PC-3 (cell line): ENCODE results near the gene GBP1. TPM values are rescaled to one million over a fixed set of nuclear protein-coding genes. Genes with fewer than 3 reads are reported as not detected.

Source experiments
- ATAC-seq: fragments of 200-7000 bp; cut with Tn5 transposase; 2 replicates; pipeline ENCODE4 v1.9.1; 2020; ENCODE audit warnings: mild to moderate bottlenecking, moderate library complexity
- BruUV-seq: library from RNA; stranded (reverse); fragments of 400-500 nt; replicated peaks from 2 replicates; lab custom pipeline; 2021; lab: Mats Ljungman, UMichigan
- CTCF ChIA-PET: fragments of 300-600 bp; sonication (Branson Sonifier 250); formaldehyde crosslinking; loops from one replicate; lab custom pipeline; 2022; ENCODE audit warnings: antibody characterized with exemption; lab: Charles Lee
- POLR2A ChIA-PET: fragments of 300-600 bp; sonication (Branson Sonifier 250); formaldehyde crosslinking; loops from one replicate; lab custom pipeline; 2022; ENCODE audit warnings: antibody characterized with exemption; ENCODE audit not compliant: unreplicated experiment; lab: Charles Lee
- DNase-seq: peaks from one replicate; pipeline ENCODE4 v3.0.0-alpha.2; 2015
- H2AFZ ChIP-seq: fragments of 300-600 bp; sonication (generic); 2 replicates; pipeline ENCODE4 v1.6.0; 2016; ENCODE audit warnings: antibody characterized with exemption, low read length
- H3F3A ChIP-seq: fragments of 300-600 bp; sonication (generic); one replicate; pipeline ENCODE4 v1.6.0; 2017; ENCODE audit warnings: antibody characterized with exemption, low read length, control low read depth, mild to moderate bottlenecking; ENCODE audit not compliant: unreplicated experiment
- H3K27ac ChIP-seq: fragments of 300-600 bp; sonication (generic); 2 replicates; pipeline ENCODE4 v1.5.1; 2016; ENCODE audit warnings: mild to moderate bottlenecking, low read length
- H3K27me3 ChIP-seq: fragments of 300-600 bp; sonication (generic); 2 replicates; pipeline ENCODE4 v1.6.1; 2016; ENCODE audit warnings: low read length, mixed read lengths
- H3K36me3 ChIP-seq: fragments of 300-600 bp; sonication (generic); 2 replicates; pipeline ENCODE4 v1.6.1; 2016; ENCODE audit warnings: low read depth, mixed run types, low read length, mixed read lengths
- H3K4me1 ChIP-seq: fragments of 300-600 bp; sonication (generic); 2 replicates; pipeline ENCODE4 v1.5.1; 2016; ENCODE audit warnings: low read length; ENCODE audit not compliant: insufficient read depth
- H3K4me2 ChIP-seq: fragments of 300-600 bp; sonication (generic); 2 replicates; pipeline ENCODE4 v1.6.0; 2016; ENCODE audit warnings: low read length
- H3K4me3 ChIP-seq: fragments of 300-600 bp; sonication (generic); 2 replicates; pipeline ENCODE4 v1.5.1; 2016; ENCODE audit warnings: mild to moderate bottlenecking, low read length, mixed read lengths
- H3K79me2 ChIP-seq: fragments of 300-600 bp; sonication (generic); 2 replicates; pipeline ENCODE4 v1.6.1; 2017; ENCODE audit warnings: low read length, mixed read lengths
- H3K9ac ChIP-seq: fragments of 300-600 bp; sonication (generic); 2 replicates; pipeline ENCODE4 v1.6.0; 2016; ENCODE audit warnings: mild to moderate bottlenecking, low read length
- H3K9me2 ChIP-seq: fragments of 300-600 bp; sonication (generic); replicated peaks from 2 replicates; pipeline ENCODE4 v1.6.1; 2016; ENCODE audit warnings: mixed run types, low read length, mixed read lengths
- H3K9me3 ChIP-seq: fragments of 300-600 bp; sonication (generic); 2 replicates; pipeline ENCODE4 v1.6.1; 2016; ENCODE audit warnings: low read length, mixed read lengths
- H4K20me1 ChIP-seq: fragments of 300-600 bp; sonication (generic); 2 replicates; pipeline ENCODE4 v1.6.1; 2016; ENCODE audit warnings: low read length, mixed read lengths
- CTCF ChIP-seq: fragments of 300-600 bp; sonication (generic); conservative IDR thresholded peaks from 2 replicates; pipeline ENCODE4 v1.5.1; 2017; ENCODE audit warnings: antibody characterized with exemption, low read depth, mild to moderate bottlenecking, low read length
- EZH2 ChIP-seq: fragments of 300-600 bp; sonication (generic); IDR thresholded peaks from one replicate; pipeline ENCODE4 v1.6.1; 2017; ENCODE audit warnings: antibody characterized with exemption, mild to moderate bottlenecking, low read length; ENCODE audit not compliant: unreplicated experiment
- EZH2phosphoT487 ChIP-seq: fragments of 300-600 bp; sonication (generic); IDR thresholded peaks from 2 replicates; pipeline ENCODE4 v1.6.1; 2018; ENCODE audit warnings: mild to moderate bottlenecking, antibody characterized with exemption, low read length, borderline replicate concordance
- intact Hi-C: fragments of 100-400 bp; cut with micrococcal nuclease; formaldehyde crosslinking; loops from 2 replicates; pipeline ENCODE4 v1.9.0; 2023
- total RNA-seq: library from RNA; depleted of rRNA; stranded (reverse); fragments of >200 nt; gene quantifications from 2 replicates; pipeline ENCODE4 v1.2.3, GENCODE V29; 2014

Gene GBP1
- total RNA-seq, 1 experiment from 2014 or later = 1.0 TPM

GRCh38 chr1:89060091-89060490 lies 4.9 kb downstream of the GBP1 start:
- H3K9ac ChIP-seq = no peak overlapping the region
- no peak overlapping the region for H3K4me2 ChIP-seq
- intact Hi-C loops = no loop called here
- no peaks in the 10 kb centered on the region for H4K20me1 ChIP-seq
- ChIA-PET POLR2A (no interaction called here), CTCF (no interaction called here)
- H3K27ac ChIP-seq = no peak overlapping the region
- H3K9me3 ChIP-seq = no peaks in the 10 kb centered on the region
- H3K4me1 ChIP-seq = 0 out of 2 replicates have a peak, but pooled peaks cover 5% of the 10 kb centered on the region
- no peaks in the 10 kb centered on the region for H3K27me3 ChIP-seq
- H3K79me2 ChIP-seq = no peaks in the 10 kb centered on the region
- no peaks in the 10 kb centered on the region for H3F3A ChIP-seq
- no peaks in the 10 kb centered on the region for H3K36me3 ChIP-seq
- no peaks in the 10 kb centered on the region for H3K9me2 ChIP-seq
- BruUV-seq = no TSS peak
- no peak for ATAC-seq
- no peak overlapping the region for H3K4me3 ChIP-seq
- TF ChIP-seq CTCF (no peak), EZH2phosphoT487 (no peak), EZH2 (no peak)
- peak; percentile 11 for DNase-seq
- no peak overlapping the region for H2AFZ ChIP-seq

- Histone ChIP-seq H3K4me2 (no peak overlapping the region), H3K27me3 (no peaks in the 10 kb centered on the region), H4K20me1 (no peaks in the 10 kb centered on the region), H3K36me3 (no peaks in the 10 kb centered on the region), H3K4me1 (peaks cover 14% of the 10 kb centered on the region; the same call in 1 of the 2 replicates), H2AFZ (no peak overlapping the region), H3F3A (no peaks in the 10 kb centered on the region), H3K9ac (no peak overlapping the region), H3K9me3 (no peaks in the 10 kb centered on the region), H3K79me2 (no peaks in the 10 kb centered on the region), H3K4me3 (no peak overlapping the region), H3K27ac (no peak overlapping the region), H3K9me2 (no peaks in the 10 kb centered on the region)
- no TSS peak for BruUV-seq
- POLR2A ChIA-PET = no interaction called here
- no peak for ATAC-seq
- intact Hi-C loops = no loop called here
- no peak for TF ChIP-seq CTCF
- TF ChIP-seq EZH2 = no peak
- no peak for TF ChIP-seq EZH2phosphoT487
- CTCF ChIA-PET = no interaction called here
- no peak for DNase-seq
Measured at GRCh38 chr1:89051955-89052312, 13.1 kb downstream of the GBP1 start.

GRCh38 chr1:89051300-89051954 lies 13.6 kb downstream of the GBP1 start:
- H3K4me1 ChIP-seq = peaks cover 14% of the 10 kb centered on the region; the same call in 1 of the 2 replicates
- intact Hi-C loops = no loop called here
- no peak overlapping the region for H2AFZ ChIP-seq
- H3K27me3 ChIP-seq = no peaks in the 10 kb centered on the region
- H3F3A ChIP-seq = no peaks in the 10 kb centered on the region
- H3K27ac ChIP-seq = no peak overlapping the region
- no peaks in the 10 kb centered on the region for H3K79me2 ChIP-seq
- DNase-seq = no peak
- CTCF ChIA-PET = no interaction called here
- H3K4me2 ChIP-seq = no peak overlapping the region
- H3K9me3 ChIP-seq = no peaks in the 10 kb centered on the region
- H3K4me3 ChIP-seq = no peak overlapping the region
- H3K36me3 ChIP-seq = no peaks in the 10 kb centered on the region
- no peak overlapping the region for H3K9ac ChIP-seq
- H4K20me1 ChIP-seq = no peaks in the 10 kb centered on the region
- BruUV-seq = no TSS peak
- no peaks in the 10 kb centered on the region for H3K9me2 ChIP-seq
- POLR2A ChIA-PET = no interaction called here
- TF ChIP-seq EZH2 (no peak), CTCF (no peak), EZH2phosphoT487 (no peak)
- no peak for ATAC-seq
